Erythroblast (primary cell): Measurements from ENCODE around the gene AEBP1.
A peak's percentile ranks its signal among the peaks of the same experiment; 100 is the strongest.

Experiments used
- GATA1 ChIP-seq: IDR thresholded peaks from 2 replicates; pipeline ENCODE4 v1.6.1; 2011; ENCODE audit warnings: low read depth, mild to moderate bottlenecking, control low read depth, low read length, moderate library complexity
- POLR2A ChIP-seq: IDR thresholded peaks from 2 replicates; pipeline ENCODE4 v1.6.1; 2011; ENCODE audit warnings: mild to moderate bottlenecking, low read length

DNA sequence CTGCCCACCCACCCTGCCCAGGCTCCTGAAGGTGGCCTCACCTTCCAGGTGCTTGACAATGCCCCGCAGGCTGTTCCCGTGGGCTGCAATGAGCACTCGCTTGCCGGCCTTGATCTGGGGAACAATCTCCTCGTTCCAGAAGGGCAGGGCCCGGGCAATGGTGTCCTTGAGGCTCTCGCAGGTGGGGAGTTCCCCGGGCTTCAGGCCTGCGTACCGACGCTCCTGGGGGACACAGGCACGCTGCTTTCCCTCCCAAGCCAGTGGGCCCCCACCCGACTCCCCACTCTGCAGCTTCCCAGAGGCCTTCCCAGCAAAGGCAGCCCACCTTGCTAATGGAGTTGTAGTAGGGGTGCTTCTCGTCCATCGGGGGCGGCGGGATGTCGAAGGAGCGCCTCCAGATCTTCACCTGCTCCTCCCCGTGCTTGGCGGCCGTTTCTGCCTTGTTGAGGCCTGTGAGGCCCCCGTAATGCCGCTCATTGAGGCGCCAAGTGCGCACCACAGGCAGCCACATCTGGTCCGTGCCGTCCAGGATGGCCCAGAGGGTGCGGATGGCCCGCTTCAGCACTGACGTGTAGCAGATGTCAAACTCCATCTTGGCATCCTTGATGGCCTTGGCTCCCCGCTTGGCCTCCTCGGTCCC lies 39.2 kb upstream of the AEBP1 start:
- peak; percentile 7 for TF ChIP-seq POLR2A
- no peak for TF ChIP-seq GATA1
